GM12801 (cell line): Measurements from ENCODE around the gene OTUB2.

Experiments used
- CTCF ChIP-seq: IDR thresholded peaks from one replicate; pipeline ENCODE4 v1.5.1; 2011; ENCODE audit warnings: control low read depth; ENCODE audit not compliant: insufficient read length; ENCODE audit errors: extremely low read depth

The OTUB2 gene

GRCh38 chr14:94048691-94049624 lies 22.8 kb downstream of the OTUB2 start:
- TF ChIP-seq CTCF, result no peak

- TF ChIP-seq CTCF, result no peak
Observed at GRCh38 chr14:94049625-94050023, 23.5 kb downstream of the OTUB2 start.

- TF ChIP-seq CTCF, result no peak
Observed at GRCh38 chr14:94050231-94050880, 24.2 kb downstream of the OTUB2 start.

- no peak for TF ChIP-seq CTCF
Observed at GRCh38 chr14:94051115-94051514, 25.0 kb downstream of the OTUB2 start.

- TF ChIP-seq CTCF, result no peak
Observed at GRCh38 chr14:94051779-94052178, 25.6 kb downstream of the OTUB2 start.

GRCh38 chr14:94052199-94052598 lies 26.1 kb downstream of the OTUB2 start:
- TF ChIP-seq CTCF, result no peak

GRCh38 chr14:94052662-94053061 lies 26.5 kb downstream of the OTUB2 start:
- TF ChIP-seq CTCF, result no peak
